Stimulated activated naive B cell treated with anti-CD40 and anti-IgM and Interleukin-4, amounts not matched to agents 10 μg/mL and 1 μg/mL and 100 μg/mL, for 72 hours (primary cell): ENCODE results near the gene GAGE12J.
A peak's percentile ranks its signal among the peaks of the same experiment; 100 is the strongest.
"Not testable (repeated sequence)": the region's sequence is repeated elsewhere in the genome, so short reads cannot be mapped to it uniquely, and the experiment has no call there.

Source experiments
- ATAC-seq, 2 donors: fragments of 150-1000 bp; cut with Tn5 transposase; replicated peaks; 2 replicates each; pipeline ENCODE4 v1.10.0; 2021; ENCODE audit warnings: moderate library complexity in 1 of 2
- DNase-seq: peaks from one replicate; pipeline ENCODE4 v3.0.0; 2021
- H3K27ac Mint-ChIP-seq: one replicate; pipeline ENCODE4 v1.8.0; 2022; ENCODE audit warnings: mild to moderate bottlenecking, mixed read lengths
- H3K27me3 Mint-ChIP-seq, 2 donors: one replicate each; pipeline ENCODE4 v1.8.0; 2022; ENCODE audit warnings: mixed read lengths in 2 of 2
- H3K36me3 Mint-ChIP-seq, 2 donors: one replicate each; pipeline ENCODE4 v1.8.0; 2022; ENCODE audit warnings: mixed read lengths in 2 of 2, mild to moderate bottlenecking in 1 of 2
- H3K4me1 Mint-ChIP-seq, 2 donors: one replicate each; pipeline ENCODE4 v1.8.0; 2022; ENCODE audit warnings: mixed read lengths in 2 of 2, mild to moderate bottlenecking in 1 of 2
- H3K4me3 Mint-ChIP-seq, 2 donors: one replicate each; pipeline ENCODE4 v1.8.0; 2022; ENCODE audit warnings: mild to moderate bottlenecking in 2 of 2, mixed read lengths in 2 of 2, moderate library complexity in 1 of 2
- H3K9me3 Mint-ChIP-seq, 2 donors: one replicate each; pipeline ENCODE4 v1.8.0; 2022; ENCODE audit warnings: mixed read lengths in 2 of 2, mild to moderate bottlenecking in 1 of 2

GAGE12J gene

DNA sequence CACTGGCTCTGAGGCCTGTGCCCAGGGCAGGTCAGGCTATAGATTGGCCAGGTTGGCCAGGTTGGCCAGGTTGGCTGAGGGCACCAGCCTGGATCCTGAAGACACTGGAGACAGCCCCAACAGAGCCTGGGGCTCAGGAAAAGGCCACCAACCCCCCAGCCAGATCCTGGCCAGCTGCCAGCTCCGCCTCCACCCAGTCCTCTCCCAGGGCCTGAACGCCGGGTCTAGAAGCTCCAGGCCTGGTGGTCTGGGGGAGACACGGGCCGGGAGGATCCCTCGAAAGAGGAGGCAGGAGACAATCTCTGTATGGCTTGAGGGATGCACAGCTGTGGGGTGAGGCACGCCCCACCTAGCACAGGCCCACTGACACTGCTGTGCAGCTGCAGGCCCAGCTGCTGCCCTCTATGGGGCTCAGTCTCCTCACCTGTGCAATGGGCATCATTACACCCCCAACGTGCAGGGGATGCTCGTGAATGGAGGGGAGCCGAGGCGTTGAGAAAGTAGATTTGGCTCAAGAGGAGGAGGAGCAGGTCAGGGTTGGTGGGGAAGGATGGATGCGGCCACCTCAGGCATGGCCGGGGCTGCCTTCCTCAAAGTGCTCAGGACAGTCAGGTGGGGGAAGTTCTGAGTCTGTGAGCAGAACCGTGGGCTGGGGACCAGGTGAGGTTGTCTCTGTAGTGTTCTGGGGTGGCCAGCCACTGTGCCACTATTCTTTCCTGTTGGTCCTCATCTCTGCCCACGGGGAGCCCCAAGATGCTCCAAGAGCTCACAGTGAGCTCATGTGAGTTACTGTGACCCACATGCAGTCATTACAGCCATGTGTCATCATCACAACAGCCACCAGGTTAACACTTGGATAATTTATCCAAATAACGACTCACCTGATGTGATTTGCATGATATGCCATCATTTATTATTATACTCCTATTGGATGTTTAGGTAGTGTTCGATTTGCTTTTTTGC, 29.2 kb upstream of the GAGE12J start:
- Mint-ChIP-seq H3K27me3 (peaks cover 0 to 9% of the 10 kb centered on the region in 2 donors), H3K27ac (no peak overlapping the region), H3K9me3 (no peaks in the 10 kb centered on the region), H3K4me3 (no peak overlapping the region), H3K36me3 (no peaks in the 10 kb centered on the region), H3K4me1 (peaks cover 6 to 9% of the 10 kb centered on the region in 2 donors)
- peak in 1 of 2 donors; percentile 15 for ATAC-seq
- DNase-seq: no peak

DNA sequence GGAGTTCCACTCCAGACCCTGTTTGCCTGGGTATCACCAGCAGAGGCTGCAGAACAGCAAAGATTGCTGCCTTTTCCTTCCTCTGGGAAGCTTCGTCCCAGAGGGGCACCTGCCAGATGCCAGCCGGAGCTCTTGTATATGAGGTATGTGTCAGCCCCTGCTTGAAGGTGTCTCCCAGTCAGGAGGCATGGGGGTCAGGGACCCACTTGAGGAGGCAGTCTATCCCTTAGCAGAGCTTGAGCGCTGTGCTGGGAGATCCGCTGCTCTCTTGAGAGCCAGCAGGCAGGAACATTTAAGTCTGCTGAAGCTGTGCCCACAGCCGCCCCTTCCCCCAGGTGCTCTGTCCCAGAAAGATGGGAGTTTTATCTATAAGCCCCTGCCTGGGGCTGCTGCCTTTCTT, 22.5 kb upstream of the GAGE12J start:
- H3K36me3 Mint-ChIP-seq, ATAC-seq, DNase-seq, H3K9me3 Mint-ChIP-seq, H3K27ac Mint-ChIP-seq, H3K4me3 Mint-ChIP-seq, H3K4me1 Mint-ChIP-seq: not testable (repeated sequence)
- H3K27me3 Mint-ChIP-seq: peaks cover 0 to 23% of the 10 kb centered on the region in 2 donors

DNA sequence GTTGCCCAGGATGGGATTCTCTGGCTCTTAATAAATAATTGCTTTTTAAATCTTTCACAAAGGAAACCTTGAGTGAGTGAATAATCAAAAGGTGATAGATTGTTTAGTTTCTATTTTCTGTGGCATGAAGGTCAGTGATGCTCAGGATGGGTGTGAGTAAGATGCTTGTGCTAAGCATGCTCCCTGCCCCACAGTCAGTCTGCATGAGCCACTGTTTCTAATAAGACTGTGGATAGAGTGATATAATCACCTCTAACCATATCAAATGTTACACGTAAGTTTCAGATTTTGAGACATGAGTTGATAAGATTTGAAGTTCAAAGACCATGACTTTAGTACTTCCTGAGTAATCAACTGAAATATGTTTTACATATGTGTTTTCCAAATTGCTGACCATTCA, 21.1 kb upstream of the GAGE12J start:
- Mint-ChIP-seq H3K27ac (no peak overlapping the region), H3K4me1 (no peaks in the 10 kb centered on the region), H3K27me3 (peaks cover 0 to 23% of the 10 kb centered on the region in 2 donors), H3K9me3 (no peaks in the 10 kb centered on the region), H3K4me3 (no peak overlapping the region), H3K36me3 (peaks cover 0 to 4% of the 10 kb centered on the region in 2 donors)
- ATAC-seq: no peak
- no peak for DNase-seq

DNA sequence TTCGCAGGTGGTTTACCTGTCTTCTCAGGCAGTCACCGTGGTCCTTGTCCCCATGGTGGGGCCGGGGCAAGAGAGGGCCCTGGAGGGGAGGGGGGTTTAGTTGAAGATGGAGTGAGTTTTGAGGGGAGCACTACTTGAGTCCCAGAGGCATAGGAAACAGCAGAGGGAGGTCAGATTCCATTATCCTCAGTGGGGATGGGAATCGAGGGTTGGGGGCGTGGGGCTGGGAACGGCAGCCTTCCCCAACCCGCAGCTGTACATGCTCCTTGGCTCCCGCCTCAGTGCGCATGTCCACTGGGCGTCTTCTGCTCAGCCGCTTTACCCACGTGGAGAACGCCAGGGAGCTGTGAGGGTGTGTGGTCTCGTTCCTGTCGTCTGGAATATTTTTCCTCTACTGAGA, 18.5 kb upstream of the GAGE12J start, which contains the start of gene GAGE10:
Gene GAGE10 (plus strand): TSS at position 301 of the 400 bp plus-strand sequence. CDS start 1,214 bp downstream, outside the sequence.
- ATAC-seq (no peak), DNase-seq (no peak)
- Mint-ChIP-seq H3K9me3 (no peaks in the 10 kb centered on the region), H3K36me3 (peaks cover 0 to 4% of the 10 kb centered on the region in 2 donors), H3K4me1 (peaks cover 0 to 2% of the 10 kb centered on the region in 2 donors), H3K27me3 (peaks cover 0 to 19% of the 10 kb centered on the region in 2 donors), H3K4me3 (no peak within 1 kb of the TSS), H3K27ac (no peak within 1 kb of the TSS)

DNA sequence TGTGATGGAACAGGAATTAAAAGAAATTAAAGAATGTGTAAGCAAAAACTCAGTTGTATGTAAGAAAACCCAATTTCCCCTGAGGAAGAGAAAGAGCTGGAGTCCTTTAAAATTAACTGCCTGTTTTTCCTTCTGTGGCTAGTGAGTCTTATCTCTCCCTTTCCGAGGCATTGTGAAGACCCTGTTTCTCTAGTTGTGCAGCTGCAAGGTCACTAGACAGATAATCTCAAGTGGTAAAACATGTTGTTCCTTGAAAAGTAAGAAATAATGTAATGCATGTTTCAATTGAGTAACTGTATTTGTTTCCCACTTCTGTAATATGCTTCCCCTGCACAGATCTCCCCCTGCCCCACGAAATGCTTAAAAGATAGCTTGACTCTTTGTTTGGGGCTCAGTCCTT, 14.1 kb upstream of the GAGE12J start:
- Mint-ChIP-seq H3K27me3 (peaks cover 0 to 11% of the 10 kb centered on the region in 2 donors), H3K4me1 (peaks cover 18 to 21% of the 10 kb centered on the region in 2 donors)
- H3K36me3 Mint-ChIP-seq, H3K27ac Mint-ChIP-seq, H3K9me3 Mint-ChIP-seq, DNase-seq, H3K4me3 Mint-ChIP-seq, ATAC-seq: not testable (repeated sequence)

DNA sequence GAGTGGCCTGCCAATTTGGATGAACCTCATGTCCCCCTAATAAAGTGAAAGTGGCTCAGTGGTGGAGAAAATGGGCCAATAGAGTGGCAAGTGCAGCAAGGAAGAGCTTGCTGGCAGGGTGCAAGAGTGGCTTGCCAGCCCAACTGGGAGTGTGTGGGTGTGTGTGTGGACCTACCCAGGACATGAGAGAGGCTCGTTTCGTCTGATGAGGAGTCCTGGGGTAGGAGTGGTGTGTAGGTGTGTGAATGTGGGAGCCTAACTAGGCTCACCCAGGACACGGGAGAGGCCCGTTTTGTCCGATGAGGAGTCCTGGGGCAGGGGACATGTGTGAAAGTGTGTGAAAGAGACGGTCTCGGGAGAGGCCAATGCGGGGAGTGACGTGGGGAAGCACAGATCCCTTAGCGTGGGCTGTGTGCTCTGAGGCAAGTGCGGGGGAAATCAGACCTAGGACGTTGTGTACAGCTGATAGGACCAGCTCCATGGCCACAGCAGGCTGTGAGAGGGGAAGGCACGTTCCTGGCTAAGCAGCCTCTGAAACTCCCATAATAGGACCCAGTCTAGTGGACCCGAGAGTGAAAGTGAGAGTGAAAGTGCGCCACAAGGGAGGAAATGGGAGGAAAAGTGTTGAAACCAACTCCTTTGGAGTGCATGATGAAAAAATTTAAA, 13.1 kb upstream of the GAGE12J start:
- DNase-seq: no peak
- Mint-ChIP-seq H3K4me3 (peak overlapping the region; percentile 72 to 82), H3K9me3 (peaks cover 0 to 3% of the 10 kb centered on the region in 2 donors), H3K27me3 (peaks cover 0 to 4% of the 10 kb centered on the region in 2 donors), H3K27ac (peak overlapping the region; percentile 84), H3K4me1 (peaks cover 18 to 21% of the 10 kb centered on the region in 2 donors), H3K36me3 (peaks cover 0 to 3% of the 10 kb centered on the region in 2 donors)
- peak; percentile 46 to 68 for ATAC-seq

DNA sequence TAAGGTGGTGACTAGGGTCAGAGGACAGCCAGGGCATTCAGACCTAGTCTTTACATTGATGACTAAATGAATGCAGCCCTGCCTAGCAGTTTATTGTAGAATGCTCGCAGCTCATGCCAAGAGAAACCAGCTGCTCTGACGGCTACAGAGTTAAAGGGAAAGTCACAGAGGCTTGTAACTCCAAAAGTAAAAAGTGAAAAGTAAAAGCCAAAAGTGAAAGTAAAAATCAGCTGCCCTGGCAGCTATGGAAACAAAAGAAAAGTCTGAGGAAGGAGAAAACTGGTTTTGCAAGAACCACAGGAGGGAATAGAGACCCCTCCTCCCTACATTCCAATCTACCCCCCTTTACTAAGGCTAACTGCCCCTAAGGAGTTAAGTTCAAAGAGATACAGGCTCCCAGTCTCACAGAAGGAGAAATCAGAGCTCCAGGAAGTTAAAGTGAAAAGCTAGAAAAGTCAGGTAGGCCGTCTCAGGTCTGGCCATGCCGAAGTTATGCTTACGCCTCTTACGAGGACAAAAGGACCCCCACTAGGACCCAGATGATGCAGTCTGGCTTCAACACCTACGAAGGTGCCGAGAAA, 12.3 kb upstream of the GAGE12J start:
- peaks cover 0 to 3% of the 10 kb centered on the region in 2 donors for H3K9me3 Mint-ChIP-seq
- peak; percentile 46 to 54 for ATAC-seq
- peaks cover 18 to 21% of the 10 kb centered on the region in 2 donors for H3K4me1 Mint-ChIP-seq

DNA sequence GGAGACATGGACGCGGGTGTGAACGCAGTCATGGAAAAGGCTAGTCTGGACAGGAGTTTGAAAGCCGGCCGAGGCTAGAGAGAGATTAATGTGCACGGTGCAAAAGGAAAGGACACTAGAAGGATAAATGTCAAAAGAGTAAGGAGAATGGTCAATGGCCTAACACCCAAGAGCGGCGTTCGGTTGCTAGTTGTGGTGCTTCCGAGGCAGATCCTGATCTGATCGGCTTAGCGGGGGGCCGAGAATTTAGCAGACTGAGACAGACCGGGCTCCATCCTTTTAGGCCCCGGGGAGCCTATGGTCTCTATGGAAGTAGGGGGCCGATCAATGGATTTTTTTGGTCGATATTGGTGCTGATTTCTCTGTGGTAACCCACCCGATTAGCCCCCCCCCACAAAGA, 11.5 kb upstream of the GAGE12J start:
- Mint-ChIP-seq H3K4me3 (no peak overlapping the region), H3K27ac (no peak overlapping the region), H3K36me3 (peaks cover 0 to 3% of the 10 kb centered on the region in 2 donors), H3K9me3 (peaks cover 0 to 3% of the 10 kb centered on the region in 2 donors), H3K27me3 (no peaks in the 10 kb centered on the region), H3K4me1 (peaks cover 18 to 21% of the 10 kb centered on the region in 2 donors)
- ATAC-seq: no peak
- DNase-seq: no peak

More for the DNA sequence above, 12.3 kb upstream of the GAGE12J start:
- Mint-ChIP-seq H3K27ac (peak overlapping the region; percentile 84), H3K36me3 (peaks cover 0 to 3% of the 10 kb centered on the region in 2 donors), H3K4me3 (peak overlapping the region; percentile 72 to 82), H3K27me3 (no peaks in the 10 kb centered on the region)
- DNase-seq: no peak

DNA sequence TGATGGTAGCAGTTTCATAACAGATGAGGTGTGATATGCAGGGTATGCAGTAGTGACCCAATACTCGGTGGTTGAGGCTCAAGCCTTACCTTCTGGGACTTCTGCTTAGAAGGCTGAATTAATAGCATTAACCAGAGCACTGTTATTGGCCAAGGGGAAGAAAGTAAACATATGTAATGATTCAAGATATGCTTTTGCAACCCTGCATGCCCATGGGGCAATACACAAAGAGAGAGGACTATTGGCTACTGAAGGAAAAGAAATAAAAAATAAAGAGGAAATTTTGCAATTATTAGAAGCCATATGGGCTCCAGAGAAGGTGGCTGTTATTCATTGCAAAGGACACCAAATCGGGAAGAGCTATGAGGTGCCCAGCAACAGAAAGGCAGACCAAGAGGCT, 9.7 kb upstream of the GAGE12J start:
- Mint-ChIP-seq H3K4me1 (peaks cover 18 to 21% of the 10 kb centered on the region in 2 donors), H3K4me3 (no peak overlapping the region), H3K9me3 (peaks cover 0 to 3% of the 10 kb centered on the region in 2 donors), H3K27me3 (no peaks in the 10 kb centered on the region), H3K27ac (no peak overlapping the region), H3K36me3 (peaks cover 0 to 3% of the 10 kb centered on the region in 2 donors)
- ATAC-seq (no peak), DNase-seq (no peak)

DNA sequence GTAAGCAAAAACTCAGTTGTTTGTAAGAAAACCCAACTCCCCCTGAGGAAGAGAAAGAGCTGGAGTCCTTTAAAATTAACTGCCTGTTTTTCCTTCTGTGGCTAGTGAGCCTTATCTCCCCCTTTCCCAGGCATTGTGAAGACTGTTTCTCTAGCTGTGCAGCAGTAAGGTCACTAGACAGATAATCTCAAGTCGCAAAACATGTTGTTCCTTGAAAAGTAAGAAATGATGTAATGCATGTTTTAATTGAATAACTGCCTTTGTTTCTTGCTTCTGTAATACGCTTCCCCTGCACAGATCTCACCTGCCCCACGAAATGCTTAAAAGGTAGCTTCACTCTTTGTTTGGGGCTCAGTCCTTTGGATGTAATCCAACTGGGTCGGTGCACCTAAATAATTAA, 5.8 kb upstream of the GAGE12J start:
- ATAC-seq: no peak
- DNase-seq: no peak
- H3K27ac Mint-ChIP-seq: no peak overlapping the region
- no peaks in the 10 kb centered on the region for H3K36me3 Mint-ChIP-seq
- no peaks in the 10 kb centered on the region for H3K27me3 Mint-ChIP-seq
- H3K4me3 Mint-ChIP-seq: no peak overlapping the region
- no peaks in the 10 kb centered on the region for H3K4me1 Mint-ChIP-seq
- no peaks in the 10 kb centered on the region for H3K9me3 Mint-ChIP-seq

DNA sequence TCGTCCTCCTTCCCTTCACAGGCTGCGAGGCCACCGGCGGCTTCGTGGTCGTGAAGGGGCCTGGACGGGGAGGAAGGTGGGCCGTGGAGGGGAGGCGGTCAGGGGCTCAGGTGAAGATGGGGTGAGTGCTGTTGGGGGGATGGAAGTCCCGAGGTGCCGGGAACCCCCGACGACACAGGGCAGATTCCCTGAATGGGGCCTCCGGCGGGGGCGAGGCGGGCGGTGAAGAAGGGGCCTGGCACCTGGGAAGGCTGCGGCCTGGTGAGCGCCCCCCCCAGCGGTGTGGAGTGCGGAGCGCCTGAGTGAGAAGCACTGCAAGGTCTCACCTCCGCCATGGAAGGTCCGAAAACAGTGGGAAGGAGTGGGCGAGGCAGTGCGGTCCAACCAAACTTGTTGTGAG, 429 bp downstream of the GAGE12J start:
- H3K4me1 Mint-ChIP-seq, ATAC-seq, H3K9me3 Mint-ChIP-seq, H3K27ac Mint-ChIP-seq, H3K4me3 Mint-ChIP-seq, H3K36me3 Mint-ChIP-seq, H3K27me3 Mint-ChIP-seq, DNase-seq: not testable (repeated sequence)

DNA sequence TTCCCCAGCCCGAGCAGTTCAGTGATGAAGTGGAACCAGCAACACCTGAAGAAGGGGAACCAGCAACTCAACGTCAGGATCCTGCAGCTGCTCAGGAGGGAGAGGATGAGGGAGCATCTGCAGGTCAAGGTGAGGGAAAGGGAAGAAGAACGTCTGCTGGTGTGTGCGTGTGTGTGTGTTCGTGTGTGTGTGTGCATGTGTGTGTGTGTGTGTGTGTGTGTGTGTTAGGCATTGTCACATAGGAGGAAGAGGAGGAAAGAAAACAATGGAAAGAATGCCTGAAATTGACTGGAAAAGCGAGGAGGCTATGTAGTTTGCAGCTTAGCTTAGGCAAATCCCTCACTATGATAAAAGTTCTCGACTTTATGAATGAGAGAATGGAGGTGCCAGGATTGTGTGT, 1.9 kb downstream of the GAGE12J start:
- not testable (repeated sequence) for DNase-seq, H3K9me3 Mint-ChIP-seq, H3K36me3 Mint-ChIP-seq, H3K27ac Mint-ChIP-seq, H3K27me3 Mint-ChIP-seq, H3K4me3 Mint-ChIP-seq, H3K4me1 Mint-ChIP-seq, ATAC-seq

DNA sequence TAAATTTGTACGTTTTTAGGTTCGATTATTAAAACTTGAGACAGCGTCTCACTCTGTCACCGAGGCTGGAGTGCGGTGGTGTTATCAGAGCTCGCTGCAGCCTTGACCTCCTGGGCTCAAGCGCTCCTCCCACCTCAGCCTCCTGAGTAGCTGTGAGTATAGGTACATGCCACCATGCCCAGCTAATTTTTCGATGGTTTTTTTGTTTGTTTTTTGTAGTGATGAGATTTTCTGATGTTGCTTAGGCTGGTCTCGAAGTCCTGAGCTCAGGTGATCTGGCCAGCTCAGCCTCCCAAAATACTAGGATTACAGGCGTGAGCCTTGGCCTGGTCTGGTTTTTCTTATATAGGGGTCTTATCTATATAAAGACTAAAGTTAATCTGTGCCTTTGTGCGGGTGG, 8.6 kb downstream of the GAGE12J start:
- H3K9me3 Mint-ChIP-seq, ATAC-seq, H3K36me3 Mint-ChIP-seq, DNase-seq, H3K4me1 Mint-ChIP-seq, H3K4me3 Mint-ChIP-seq, H3K27me3 Mint-ChIP-seq, H3K27ac Mint-ChIP-seq: not testable (repeated sequence)

DNA sequence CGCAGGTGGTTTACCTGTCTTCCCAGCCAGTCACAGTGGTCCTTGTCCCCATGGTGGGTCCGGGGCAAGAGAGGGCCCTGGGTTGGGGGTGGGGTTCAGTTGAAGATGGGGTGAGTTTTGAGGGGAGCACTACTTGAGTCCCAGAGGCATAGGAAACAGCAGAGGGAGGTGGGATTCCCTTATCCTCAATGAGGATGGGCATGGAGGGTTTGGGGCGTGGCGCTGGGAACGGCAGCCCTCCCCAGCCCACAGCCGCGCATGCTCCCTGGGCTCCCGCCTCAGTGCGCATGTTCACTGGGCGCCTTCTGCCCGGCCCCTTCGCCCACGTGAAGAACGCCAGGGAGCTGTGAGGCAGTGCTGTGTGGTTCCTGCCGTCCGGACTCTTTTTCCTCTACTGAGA, 9.4 kb downstream of the GAGE12J start, which contains the start of gene GAGE13:
Gene GAGE13 (plus strand): TSS at position 301 of the 400 bp plus-strand sequence. CDS start 1,156 bp downstream, outside the sequence.
- H3K27ac Mint-ChIP-seq, H3K4me3 Mint-ChIP-seq, H3K27me3 Mint-ChIP-seq, H3K9me3 Mint-ChIP-seq, H3K4me1 Mint-ChIP-seq, ATAC-seq, DNase-seq, H3K36me3 Mint-ChIP-seq: not testable (repeated sequence)
